Stimulated activated CD4-positive, alpha-beta T cell treated with anti-CD3 and anti-CD28 coated beads, Interleukin-4, amount 100 ng/mL, for 1 hour (primary cell): ENCODE data around the gene CANX.
"Not testable (repeated sequence)": the region's sequence is repeated elsewhere in the genome, so short reads cannot be mapped to it uniquely, and the experiment has no call there.

ENCODE experiments used
- DNase-seq: peaks from one replicate; pipeline ENCODE4 v3.0.0-alpha.2; 2020

The CANX gene

DNA sequence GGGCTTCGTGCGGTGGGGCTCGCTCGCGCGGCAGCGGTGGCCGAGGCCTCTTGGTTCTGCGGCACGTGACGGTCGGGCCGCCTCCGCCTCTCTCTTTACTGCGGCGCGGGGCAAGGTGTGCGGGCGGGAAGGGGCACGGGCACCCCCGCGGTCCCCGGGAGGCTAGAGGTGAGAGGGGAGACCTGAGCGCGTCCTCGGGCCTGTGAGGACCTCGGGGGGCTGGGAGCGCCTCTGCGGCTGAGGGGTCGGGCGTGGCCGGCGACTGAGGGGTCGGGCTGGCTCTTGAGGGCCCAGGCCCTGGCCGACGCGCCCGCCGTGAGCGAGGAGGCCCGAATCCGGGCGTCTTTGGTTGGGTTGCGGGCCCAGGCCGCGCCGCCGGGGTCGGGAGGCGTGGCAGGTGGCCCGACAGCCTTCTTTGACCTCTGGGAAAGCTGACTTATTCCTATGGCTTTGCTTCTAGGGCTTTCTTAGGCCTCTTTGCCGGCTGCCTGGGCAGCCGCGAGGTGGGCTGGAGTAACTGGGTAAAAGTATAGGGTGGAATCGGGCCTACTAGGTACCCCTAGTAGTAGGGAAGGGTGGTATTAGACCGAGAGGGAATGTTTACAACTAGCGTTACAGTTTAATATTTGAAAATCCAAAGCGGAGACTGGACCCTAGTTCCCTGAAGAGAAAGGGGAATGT, at the start of gene CANX:
CANX (plus strand) TSS at position 33 of the 681 bp plus-strand sequence. CDS start 6,715 bp downstream, outside the sequence.
- DNase-seq = no peak

GRCh38 chr5:179649166-179649703, 49.5 kb upstream of the CANX start:
- DNase-seq = not testable (repeated sequence)

DNA sequence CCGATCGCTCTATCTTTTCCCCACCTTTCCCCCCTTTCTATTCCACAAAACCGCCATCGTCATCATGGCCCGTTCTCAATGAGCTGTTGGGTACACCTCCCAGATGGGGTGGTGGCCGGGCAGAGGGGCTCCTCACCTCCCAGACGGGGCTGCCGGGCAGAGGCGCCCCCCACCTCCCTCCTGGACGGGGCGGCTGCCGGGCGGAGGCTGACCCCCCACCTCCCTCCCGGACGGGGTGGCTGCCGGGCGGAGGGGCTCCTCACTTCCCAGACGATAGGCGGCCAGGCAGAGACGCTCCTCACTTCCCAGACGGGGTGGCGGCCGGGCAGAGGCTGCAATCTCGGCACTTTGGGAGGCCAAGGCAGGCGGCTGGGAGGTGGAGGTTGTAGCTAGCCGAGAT, 48.5 kb upstream of the CANX start:
- DNase-seq = not testable (repeated sequence)

- DNase-seq = not testable (repeated sequence)
These were observed 45.6 kb upstream of the CANX start for GRCh38 chr5:179653135-179653534.

GRCh38 chr5:179657302-179658178, 41.2 kb upstream of the CANX start:
- DNase-seq = peak; percentile 8

DNA sequence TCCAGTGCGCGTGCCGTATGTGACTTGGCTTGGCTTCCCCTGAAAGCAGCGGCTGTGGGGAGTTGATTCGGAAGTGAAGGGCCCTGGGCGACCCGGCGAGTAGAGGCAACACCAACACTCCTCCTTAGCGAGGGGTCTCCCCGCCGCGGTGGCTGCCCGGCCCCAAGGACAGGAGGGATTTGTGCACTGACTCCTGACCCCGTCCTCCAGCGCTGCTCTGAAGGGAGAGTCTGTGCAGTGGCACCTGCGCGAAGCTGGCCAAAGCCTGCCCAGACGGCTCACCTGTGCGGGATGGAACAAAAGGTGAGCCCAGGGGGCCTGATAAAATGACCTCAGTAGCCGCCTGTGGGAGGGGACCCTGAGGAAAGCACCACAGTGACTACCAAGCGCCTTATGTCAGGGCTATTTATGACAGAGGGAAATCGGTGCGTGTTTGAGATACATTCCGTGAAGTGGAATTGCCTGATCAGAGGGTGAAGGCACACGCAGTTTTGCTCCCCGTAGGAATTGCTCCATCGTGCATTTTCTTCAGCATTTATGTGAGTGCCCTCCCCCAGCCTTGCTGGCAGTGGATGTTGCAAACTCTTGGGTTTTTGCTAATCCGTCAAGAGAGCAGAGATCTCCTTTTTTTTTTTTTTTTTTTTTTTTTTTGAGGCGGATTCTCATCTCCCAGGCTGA, 40.4 kb upstream of the CANX start:
- not testable (repeated sequence) for DNase-seq

DNA sequence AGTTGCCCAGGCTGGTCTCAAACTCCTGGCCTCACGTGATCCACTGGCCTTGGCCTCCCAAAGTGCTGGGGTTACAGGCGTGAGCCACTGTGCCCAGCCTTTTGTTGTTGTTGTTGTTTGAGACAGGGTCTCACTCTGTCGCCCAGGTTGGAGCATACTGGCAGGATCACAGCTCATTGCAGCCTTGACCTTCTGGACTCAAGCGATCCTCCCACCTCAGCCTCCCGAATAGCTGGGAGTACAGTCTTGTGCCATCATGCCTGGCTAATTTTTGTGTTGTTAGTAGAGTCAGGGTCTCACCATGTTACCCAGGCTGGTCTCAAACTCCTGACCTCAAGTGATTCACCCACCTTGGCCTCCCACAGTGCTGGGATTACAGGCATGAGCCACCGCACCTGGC, 37.1 kb upstream of the CANX start:
- not testable (repeated sequence) for DNase-seq

GRCh38 chr5:179668391-179668790, 30.4 kb upstream of the CANX start:
- DNase-seq = peak; percentile 15

DNA sequence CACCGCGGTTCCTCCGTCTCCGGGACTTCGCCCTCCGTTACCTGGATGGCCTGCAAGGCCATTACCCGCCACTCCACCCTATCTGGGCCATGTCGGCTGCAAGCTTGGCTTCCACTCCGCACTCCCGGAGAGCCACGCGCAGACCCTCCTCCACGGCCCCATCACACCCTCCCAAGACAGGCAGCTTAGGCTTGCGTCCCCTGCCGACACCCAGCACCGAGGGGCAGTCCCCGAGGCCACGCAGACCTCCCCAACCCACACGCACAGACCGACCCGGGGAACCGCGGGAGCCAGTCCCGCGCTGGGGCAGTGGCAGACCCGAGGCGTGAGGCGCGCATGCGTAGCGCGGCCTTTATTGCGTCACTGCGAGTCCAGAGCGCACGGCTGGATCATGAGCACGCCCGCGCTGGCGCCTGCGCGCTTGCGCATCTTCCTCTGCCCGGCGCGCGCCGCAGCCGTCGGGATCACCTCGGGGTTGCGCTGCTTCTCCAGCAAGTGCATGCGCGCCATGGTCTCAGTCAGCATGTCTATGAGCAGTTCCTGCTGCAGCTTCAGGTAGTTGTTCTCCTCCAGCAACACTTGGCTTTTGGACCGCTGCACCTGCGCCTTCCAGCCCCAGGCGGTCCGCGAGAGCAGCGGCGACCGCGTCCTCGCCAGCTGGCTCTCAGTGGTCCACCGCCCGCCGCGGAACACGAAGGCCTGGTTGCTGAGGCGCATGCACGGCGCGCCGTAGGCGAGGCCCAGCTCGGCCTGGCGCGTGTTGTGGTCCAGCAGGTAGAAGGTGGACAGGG, 20.3 kb upstream of the CANX start:
- peak; percentile 95 for DNase-seq

DNA sequence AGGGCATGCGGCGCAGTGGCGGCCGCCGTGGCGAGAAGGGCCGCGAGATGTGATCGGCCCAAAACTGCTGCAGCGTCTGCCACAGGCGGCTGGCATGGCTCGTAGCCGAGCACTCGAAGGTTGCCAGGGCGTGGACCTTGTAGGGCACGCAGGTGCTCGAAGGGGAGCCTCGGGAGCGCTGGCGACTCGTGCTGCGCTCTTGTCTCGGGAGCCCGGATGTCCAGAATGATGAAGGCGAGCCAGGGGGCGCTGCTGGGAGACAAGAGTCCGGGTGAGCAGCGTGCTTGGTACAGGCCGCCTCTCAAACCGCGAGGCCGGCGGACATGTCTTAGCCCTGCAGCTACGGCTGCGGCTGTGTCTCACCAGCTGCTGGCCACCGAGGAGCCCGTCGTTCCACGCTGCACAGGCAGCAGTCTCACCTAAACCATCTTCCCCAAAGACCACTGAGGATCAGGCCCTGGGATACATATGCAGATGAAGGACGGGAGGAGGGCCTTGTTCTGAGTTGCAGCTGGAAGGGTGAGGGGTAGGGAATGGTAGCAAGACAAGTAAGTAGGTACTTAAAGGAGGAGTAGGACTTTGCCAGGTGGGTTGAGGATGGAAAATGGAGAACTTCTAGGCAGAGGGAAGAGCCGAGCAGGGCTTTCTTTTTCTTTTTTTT, 19.6 kb upstream of the CANX start:
- peak; percentile 65 for DNase-seq

GRCh38 chr5:179680014-179680779, 18.6 kb upstream of the CANX start:
- DNase-seq = no peak

DNA sequence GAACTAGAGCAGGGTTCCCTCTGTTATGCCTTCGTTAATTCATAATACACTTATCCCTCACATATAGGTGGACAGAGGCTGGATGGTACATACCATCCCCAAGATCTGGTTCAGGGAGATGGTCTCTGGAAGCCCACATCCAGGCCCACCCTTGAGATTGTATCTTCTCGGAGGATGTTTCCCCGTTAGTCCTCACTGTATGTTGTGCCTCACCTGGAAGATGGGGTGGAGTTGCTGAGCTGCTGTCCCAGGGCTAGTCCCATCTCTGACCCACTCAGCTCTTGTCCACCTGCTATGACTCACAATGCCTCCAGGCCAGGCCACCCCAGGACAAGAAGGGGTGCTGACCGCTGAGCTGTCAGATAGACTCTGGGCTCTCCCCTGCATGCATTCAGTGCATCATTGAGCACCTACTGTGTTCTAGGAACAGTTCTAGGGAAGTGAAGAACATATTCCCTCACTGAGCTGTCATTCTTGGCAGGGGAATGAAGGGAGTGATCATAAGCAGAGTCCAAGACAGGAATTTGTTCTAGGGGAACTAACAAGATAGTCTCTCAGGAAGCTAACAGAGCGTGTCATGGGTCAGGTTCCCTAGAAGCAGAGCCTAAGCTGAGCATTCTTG, 17.9 kb upstream of the CANX start, which contains the start of gene CBY3:
CBY3 (minus strand) TSS at position 255 of the 622 bp plus-strand sequence; CDS start at position 139, 116 bp downstream.
- DNase-seq = no peak

DNA sequence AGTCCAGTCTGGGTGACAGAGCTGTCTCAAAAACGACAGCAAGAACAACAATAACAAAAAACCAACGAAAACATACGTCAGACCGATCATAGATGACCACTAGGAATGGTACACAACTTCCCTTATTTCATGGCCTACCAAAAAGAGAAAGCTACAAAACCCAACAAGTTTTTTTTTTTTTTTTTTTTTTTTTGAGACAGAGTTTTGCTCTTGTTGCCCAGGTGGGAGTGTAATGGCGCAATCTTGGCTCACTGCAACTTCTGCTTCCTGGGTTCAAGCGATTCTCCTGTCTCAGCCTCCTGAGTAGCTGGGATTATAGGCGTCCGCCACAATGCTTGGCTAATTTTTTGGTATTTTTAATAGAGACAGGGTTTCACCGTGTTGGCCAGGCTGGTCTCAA, 9.6 kb upstream of the CANX start:
- not testable (repeated sequence) for DNase-seq

DNA sequence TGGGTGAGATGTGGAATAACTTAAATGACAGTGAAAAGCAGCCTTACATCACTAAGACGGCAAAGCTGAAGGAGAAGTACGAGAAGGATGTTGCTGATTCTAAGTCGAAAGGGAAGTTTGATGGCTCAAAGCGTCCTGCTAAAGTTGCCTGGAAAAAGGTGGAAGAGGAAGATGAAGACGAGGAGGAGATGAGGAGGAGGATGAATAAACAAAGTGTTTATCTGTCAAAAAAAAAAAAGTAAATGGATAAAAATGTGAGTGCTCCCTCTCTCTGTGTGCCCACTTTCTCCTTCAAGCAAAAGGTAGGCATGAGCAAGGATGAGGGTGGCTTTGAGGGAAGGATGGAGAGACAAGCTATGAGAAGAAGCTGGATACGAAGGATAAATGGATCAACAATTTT, 4.2 kb upstream of the CANX start:
- DNase-seq = no peak

- DNase-seq = no peak
These were observed 2.2 kb upstream of the CANX start for GRCh38 chr5:179696603-179697002.

- DNase-seq = no peak
These were observed 1.7 kb upstream of the CANX start for GRCh38 chr5:179697108-179697507.

DNA sequence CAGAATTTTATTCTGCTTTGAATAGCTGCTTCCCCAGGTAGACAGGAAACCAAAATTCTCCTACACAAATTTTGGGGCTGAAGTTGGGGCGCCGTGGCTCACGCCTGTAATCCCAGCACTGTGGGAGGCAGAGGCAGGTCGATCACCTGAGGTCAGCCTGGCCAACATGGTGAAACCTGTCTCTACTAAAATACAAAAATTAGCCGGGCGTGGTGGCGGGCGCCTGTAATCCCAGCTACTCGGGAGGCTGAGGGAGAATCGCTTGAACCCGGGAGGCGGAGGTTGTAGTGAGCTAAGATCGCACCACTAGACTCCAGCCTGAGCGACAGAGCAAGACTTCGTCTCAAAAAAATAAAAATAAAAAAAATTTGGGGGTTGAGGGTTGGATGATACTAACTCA, 1.2 kb upstream of the CANX start:
- not testable (repeated sequence) for DNase-seq

GRCh38 chr5:179697993-179698934, 503 bp upstream of the CANX start:
- DNase-seq = peak; percentile 98

DNA sequence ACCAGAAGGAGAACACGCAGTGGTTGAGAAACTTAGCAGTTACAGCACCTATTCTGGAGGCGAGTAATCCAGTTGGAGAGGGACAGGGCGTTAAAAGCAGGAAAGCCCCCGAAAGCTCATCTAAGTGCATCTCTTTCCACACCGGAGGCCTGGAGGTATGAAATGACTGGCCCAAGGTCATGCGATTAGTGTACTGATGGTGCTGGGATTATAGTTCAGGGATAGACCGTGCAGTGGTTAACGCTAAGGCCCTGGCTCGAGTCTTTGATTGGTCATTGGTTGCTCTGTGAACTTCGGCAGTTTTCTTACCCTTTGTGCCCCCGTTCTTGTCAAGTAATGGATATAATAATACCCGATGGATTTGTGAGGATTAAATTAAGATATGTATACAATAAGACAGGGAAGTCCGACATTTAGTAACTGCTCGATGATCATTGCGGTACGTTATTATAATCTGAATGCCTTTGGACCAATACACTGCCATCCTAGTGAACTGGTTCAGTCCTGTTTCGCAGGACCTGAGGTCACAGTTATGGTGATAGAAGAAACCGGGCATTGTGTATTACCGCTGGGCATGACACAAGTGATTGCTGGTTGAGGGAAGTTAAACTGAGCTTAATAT, 960 bp downstream of the CANX start:
- DNase-seq = peak; percentile 20
